Osteocyte (in vitro differentiated cells): ENCODE measurements around the gene KIF1A. TPM values are rescaled to one million over a fixed set of nuclear protein-coding genes. Genes with fewer than 3 reads are reported as not detected.

Experiments
- DNase-seq: peaks from one replicate; pipeline ENCODE4 v3.0.0; 2021; ENCODE audit warnings: mixed read lengths; ENCODE audit not compliant: unreplicated experiment; ENCODE audit errors: extremely low spot score
- H3K27ac Mint-ChIP-seq: one replicate; pipeline ENCODE4 v1.8.0; 2021; ENCODE audit warnings: mild to moderate bottlenecking, mixed read lengths; ENCODE audit not compliant: unreplicated experiment
- H3K27me3 Mint-ChIP-seq: one replicate; pipeline ENCODE4 v1.8.0; 2021; ENCODE audit warnings: mixed read lengths; ENCODE audit not compliant: unreplicated experiment
- H3K36me3 Mint-ChIP-seq: one replicate; pipeline ENCODE4 v1.8.0; 2021; ENCODE audit warnings: mixed read lengths; ENCODE audit not compliant: unreplicated experiment
- H3K4me1 Mint-ChIP-seq: one replicate; pipeline ENCODE4 v1.8.0; 2021; ENCODE audit warnings: mixed read lengths; ENCODE audit not compliant: unreplicated experiment
- H3K4me3 Mint-ChIP-seq: one replicate; pipeline ENCODE4 v1.8.0; 2021; ENCODE audit warnings: mild to moderate bottlenecking, moderate library complexity, mixed read lengths; ENCODE audit not compliant: unreplicated experiment
- H3K9me3 Mint-ChIP-seq: one replicate; pipeline ENCODE4 v1.8.0; 2021; ENCODE audit warnings: mixed read lengths; ENCODE audit not compliant: unreplicated experiment
- total RNA-seq: library from RNA; stranded (reverse); gene quantifications from 2 replicates; pipeline ENCODE4 v1.2.1, GENCODE V29; 2021
- TF ChIP-seq, protein P1 (sequence below): fragments of 200-600 bp; sonication (generic); IDR thresholded peaks from 2 replicates; pipeline ENCODE4 v1.5.0; 2021; ENCODE audit warnings: antibody characterized with exemption, mild to moderate bottlenecking, moderate library complexity

The KIF1A gene
- total RNA-seq, 1 donor from 2014 or later, result 5.6 TPM

DNA sequence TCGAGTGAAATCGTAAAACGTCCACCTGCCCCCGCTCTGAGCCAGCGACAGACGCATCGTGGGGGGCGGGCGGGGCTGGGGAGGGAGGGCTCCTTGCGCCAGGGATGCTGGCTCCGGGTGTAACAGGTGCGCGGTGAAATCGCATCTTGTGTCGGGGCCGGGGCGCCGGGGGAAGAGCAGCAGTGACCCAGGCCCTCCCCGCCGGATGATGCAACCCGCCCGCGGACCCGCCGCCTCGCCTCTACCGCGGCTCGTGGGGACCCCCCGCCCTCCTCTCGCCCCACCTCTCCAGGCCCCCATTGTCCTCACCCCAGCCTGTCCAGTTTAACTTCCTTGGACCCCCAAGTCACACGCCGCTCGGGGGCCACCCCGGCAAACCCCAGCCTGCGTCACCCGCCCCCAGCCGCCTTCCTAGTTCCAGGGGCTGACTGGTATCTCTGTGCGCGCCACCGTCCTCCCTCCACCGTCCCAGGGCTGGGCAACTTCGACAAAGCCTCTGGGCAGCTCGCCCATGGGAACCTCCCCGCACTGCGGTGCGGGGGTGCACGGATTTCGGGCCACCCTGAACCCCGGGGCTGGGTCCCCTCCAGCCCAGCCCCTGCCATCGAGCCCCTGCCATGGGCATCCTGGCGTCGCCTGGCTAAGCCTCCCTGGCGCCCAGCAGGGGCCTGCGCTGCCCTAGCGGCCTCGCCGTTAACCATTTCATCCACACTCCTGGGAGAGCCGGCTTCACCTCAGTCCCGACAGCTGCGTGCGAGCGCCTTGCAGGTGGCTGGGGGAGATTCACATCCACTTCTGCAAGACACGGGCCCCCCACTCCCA is 799 bp upstream of the KIF1A start:
- peaks cover 4% of the 10 kb centered on the region for H3K36me3 Mint-ChIP-seq
- H3K4me1 Mint-ChIP-seq, result peaks cover 7% of the 10 kb centered on the region
- H3K4me3 Mint-ChIP-seq, result peak overlapping the region; percentile 63
- TF ChIP-seq, protein P1, sequence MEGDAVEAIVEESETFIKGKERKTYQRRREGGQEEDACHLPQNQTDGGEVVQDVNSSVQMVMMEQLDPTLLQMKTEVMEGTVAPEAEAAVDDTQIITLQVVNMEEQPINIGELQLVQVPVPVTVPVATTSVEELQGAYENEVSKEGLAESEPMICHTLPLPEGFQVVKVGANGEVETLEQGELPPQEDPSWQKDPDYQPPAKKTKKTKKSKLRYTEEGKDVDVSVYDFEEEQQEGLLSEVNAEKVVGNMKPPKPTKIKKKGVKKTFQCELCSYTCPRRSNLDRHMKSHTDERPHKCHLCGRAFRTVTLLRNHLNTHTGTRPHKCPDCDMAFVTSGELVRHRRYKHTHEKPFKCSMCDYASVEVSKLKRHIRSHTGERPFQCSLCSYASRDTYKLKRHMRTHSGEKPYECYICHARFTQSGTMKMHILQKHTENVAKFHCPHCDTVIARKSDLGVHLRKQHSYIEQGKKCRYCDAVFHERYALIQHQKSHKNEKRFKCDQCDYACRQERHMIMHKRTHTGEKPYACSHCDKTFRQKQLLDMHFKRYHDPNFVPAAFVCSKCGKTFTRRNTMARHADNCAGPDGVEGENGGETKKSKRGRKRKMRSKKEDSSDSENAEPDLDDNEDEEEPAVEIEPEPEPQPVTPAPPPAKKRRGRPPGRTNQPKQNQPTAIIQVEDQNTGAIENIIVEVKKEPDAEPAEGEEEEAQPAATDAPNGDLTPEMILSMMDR, result no peak
- H3K9me3 Mint-ChIP-seq, result no peaks in the 10 kb centered on the region
- H3K27me3 Mint-ChIP-seq, result peaks cover 59% of the 10 kb centered on the region
- no peak overlapping the region for H3K27ac Mint-ChIP-seq
- DNase-seq, result peak; percentile 83

DNA sequence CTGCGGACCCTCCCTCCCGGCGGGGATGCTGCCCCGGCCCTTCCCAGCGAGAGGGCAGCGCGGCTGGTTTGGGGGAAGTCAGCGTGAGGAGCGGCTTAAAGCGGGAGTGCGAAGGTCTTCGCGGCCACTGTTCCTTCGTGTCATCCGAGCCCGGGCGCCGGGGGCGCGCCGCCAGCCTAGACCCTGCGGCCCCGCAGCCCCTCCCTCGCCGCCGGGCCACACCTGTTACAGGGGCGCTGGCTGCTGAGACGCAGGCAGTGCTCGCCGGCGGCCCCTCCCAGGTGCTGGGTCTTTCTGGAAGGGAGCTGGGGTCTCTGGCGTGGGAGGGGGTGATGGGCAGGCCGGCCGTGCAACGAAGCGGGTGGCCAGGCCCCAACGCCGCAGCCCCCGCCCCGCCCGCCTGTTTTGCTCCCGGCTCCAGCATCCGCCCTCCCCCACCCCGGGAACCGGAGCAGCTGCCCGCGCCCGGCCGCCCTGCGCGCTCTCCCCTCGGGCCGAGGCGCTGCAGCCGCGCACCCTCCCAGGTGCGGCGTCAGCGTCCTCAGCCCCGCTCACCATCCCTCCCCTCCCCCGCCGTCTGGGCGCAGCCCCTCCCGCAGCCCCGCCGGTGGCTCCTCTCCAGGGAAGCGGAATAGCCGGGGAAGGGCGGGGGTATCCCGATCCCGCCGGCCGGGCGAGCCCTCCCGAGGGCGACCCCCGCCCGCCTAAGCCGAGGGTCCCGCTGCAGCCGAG is 727 bp downstream of the KIF1A start:
- peaks cover 4% of the 10 kb centered on the region for H3K9me3 Mint-ChIP-seq
- TF ChIP-seq, protein P1, result no peak
- H3K36me3 Mint-ChIP-seq, result peaks cover 4% of the 10 kb centered on the region
- DNase-seq, result peak; percentile 83
- H3K27me3 Mint-ChIP-seq, result peaks cover 44% of the 10 kb centered on the region
- H3K4me3 Mint-ChIP-seq, result no peak overlapping the region
- H3K27ac Mint-ChIP-seq, result no peak overlapping the region
- peaks cover 7% of the 10 kb centered on the region for H3K4me1 Mint-ChIP-seq

- Mint-ChIP-seq H3K27ac (no peak overlapping the region), H3K4me1 (peaks cover 7% of the 10 kb centered on the region), H3K9me3 (peaks cover 11% of the 10 kb centered on the region), H3K36me3 (no peaks in the 10 kb centered on the region), H3K4me3 (no peak overlapping the region), H3K27me3 (peaks cover 36% of the 10 kb centered on the region)
- DNase-seq, result peak; percentile 80
- TF ChIP-seq, protein P1, result no peak
Observed at GRCh38 chr2:240818293-240819125, 1.5 kb downstream of the KIF1A start.

DNA sequence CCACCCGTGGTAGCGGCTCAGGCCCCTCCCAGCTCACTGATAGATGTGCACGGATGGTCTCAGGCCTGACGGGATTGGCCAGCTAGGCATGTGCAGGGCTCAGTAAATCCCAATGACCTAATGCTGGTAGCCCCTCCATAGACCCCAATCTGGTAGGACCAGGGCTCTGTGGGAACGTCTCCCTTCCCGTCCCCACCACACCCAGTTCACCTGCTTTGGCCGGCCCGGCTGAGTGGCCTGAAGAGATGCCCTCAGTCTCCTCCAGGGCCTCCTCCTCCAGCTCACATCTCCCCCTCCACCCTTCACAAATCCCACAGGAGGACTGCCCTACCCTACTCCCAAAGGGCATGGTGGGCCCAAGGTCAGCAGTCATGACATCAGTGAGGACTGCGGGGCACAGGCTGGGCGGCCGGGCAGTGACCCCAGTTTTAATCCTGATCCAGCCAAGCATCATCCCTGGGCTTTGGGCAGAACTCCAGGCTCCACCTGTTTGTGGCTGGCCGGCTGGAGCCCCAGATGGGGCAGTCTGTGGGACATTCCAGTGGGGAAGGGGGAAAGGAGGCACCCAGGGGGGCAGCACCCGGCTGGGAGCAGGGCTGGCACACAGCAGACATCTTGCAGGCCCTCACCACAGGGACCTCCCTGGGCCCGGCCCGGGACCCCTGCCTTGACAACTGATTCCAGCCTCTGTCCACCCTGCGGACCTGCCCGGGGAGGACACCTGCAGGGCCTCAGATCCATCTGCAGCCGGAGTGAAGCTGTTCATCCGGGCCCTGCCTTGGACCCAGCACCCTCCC is 2.3 kb downstream of the KIF1A start:
- Mint-ChIP-seq H3K4me1 (peaks cover 7% of the 10 kb centered on the region), H3K36me3 (no peaks in the 10 kb centered on the region), H3K9me3 (peaks cover 11% of the 10 kb centered on the region), H3K27me3 (peaks cover 28% of the 10 kb centered on the region), H3K27ac (no peak overlapping the region), H3K4me3 (no peak overlapping the region)
- TF ChIP-seq, protein P1, result no peak
- peak; percentile 83 for DNase-seq
